Measurements from ENCODE around the gene STRA6.

Gene STRA6

GRCh38 chr15:74227968-74228722, 25.6 kb upstream of the STRA6 start:
- DNase-seq, result peak; percentile 87

- DNase-seq, result peak; percentile 58
Measured at GRCh38 chr15:74226761-74227540, 24.4 kb upstream of the STRA6 start.

DNA sequence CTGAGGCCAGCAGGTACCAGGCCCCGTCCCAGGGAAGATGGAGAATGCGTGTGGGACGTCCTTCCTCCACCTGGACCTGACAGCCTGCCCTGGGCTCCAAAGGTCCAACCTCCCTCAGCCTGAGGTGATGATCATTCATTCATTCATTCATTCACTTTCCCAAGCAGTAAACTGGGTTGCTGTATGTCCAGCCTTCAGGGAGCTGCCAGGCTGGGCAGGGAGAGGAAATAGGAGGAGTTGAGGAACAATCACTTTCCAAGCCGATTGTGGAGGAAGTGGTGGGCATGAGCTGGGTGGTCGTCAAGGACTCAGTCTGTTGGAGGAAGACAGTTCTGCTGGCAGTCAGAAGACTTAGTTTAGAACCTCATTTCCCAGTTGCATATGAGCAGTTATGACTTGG, 23.3 kb upstream of the STRA6 start:
- no peak for DNase-seq

DNA sequence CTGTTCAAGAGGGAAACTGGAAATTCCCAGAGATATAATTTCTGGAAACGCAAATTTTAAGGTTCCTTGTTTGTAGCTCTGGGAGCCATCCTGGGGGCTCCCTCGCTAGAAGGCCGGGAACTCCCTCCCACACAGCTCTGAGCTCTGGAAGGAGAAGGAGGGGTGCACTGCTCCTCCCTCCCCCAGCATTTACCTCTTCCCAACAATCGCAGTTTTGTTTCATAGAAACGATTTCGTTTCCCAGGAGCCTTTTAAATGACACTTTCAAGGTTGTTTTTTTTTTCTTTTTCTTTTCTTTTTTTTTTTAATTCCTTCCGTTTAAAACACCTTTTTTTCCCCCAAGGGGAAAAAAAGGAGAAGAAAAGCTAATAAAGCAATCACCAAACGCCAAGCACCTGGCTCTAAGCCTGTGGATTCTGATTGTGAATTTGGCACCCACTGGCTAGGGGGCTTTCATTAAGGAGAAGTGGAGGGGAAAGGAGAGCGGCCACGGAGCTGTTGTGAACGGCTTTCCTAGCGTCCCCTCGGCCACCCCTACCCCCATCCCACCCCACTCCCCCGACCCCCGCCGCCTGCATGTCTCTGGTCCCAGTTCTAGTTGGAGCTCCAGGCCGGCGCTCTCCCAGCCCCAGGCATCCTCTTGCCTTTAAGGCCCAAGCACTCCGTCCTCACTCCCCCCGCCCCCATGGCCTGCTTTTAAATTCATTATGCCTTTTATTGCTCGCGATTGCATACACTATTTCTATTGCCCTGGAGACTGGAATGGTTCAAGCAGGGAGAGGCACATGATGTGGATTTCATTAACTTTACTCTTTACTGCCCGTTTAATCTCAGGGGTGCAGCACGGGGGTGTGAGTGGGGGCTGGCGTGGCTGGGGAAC, 19.9 kb upstream of the STRA6 start:
- peak; percentile 44 for DNase-seq

GRCh38 chr15:74221399-74222239, 19.0 kb upstream of the STRA6 start:
- DNase-seq, result peak; percentile 55

GRCh38 chr15:74220475-74221248, 18.1 kb upstream of the STRA6 start:
- DNase-seq, result peak; percentile 54

DNA sequence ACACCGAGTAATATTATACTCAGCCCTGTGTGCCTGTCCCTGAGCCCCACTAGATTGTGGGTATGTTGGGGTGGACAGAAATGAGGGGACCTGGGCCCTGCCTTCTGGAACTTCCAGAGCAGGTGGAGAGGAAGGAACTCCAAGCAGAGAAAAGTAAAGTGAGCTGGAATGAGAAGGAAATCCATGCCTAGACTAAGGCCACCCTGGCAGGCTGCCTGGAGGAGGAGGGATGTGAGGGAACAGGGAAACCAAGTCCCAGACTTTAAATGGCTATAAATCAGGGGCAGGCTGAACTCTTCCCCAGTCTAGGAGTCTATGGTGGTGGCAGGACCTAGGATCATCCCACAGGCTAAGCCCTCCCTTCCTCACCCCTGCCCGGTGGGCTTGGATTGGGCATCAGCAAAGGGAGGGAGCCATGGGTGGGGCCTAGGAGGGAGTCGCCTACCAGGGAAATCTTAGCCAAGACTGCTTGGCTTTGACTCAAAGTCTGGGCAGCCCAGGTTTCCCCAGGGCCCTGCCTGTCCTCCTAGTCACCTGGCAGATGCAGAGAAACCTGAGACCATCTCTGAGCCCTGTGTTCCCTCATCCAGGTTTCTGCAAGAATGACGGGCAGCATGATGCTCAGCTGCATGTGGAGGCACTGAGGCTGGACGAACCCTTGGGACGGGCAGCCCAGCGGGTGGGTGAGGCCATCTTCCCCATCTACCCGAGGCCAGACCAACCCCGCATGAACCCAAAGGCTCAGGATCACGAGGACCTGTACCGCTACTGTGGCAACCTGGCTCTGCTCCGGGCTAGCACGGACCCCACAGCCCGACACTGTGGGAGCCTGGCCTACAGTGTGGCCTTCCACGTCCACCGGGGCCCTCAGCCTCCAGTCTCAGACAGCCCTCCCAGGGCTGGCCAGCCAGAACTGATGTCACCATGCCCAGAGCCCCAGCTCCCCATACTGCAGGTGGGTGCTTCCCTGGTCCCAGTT, 15.6 kb upstream of the STRA6 start:
- peak; percentile 55 for DNase-seq

GRCh38 chr15:74216949-74217348, 14.4 kb upstream of the STRA6 start:
- DNase-seq, result no peak

GRCh38 chr15:74215958-74216357, 13.4 kb upstream of the STRA6 start:
- DNase-seq, result no peak

DNA sequence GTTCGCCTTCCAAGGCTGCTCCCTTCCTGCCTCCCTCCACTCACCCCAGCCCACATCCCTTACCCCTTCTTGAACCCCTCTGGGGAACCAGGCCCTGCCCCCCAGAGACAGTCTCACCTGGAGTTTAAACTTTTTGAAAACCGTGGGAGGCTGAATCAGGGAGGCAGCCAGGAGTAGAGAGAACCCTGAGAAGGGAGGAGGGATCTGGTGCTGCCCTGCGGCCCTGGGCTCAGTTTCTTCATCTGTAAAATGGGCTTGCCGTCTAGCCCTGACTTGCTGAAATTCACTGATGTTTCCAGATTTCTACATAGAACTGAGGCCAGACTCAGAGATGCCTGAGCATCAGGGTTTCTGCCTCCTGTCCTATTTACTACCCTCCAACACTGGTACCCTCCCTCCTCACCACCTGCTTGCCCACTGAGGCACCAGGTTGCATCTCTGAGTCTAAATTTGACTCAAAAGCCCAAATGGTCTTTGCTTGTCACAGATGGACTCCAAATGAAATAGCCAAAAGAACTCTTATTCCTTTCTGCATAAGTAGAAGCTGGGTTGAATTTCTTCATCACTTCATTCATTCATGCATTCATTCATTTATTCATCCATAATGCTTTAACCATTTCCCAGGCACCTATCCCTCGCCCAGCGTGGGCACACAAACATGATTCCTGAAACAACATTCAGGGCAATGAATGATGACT, 11.9 kb upstream of the STRA6 start:
- DNase-seq, result no peak

GRCh38 chr15:74213858-74214284, 11.3 kb upstream of the STRA6 start:
- peak; percentile 76 for DNase-seq

GRCh38 chr15:74212494-74212893, 9.9 kb upstream of the STRA6 start:
- no peak for DNase-seq

DNA sequence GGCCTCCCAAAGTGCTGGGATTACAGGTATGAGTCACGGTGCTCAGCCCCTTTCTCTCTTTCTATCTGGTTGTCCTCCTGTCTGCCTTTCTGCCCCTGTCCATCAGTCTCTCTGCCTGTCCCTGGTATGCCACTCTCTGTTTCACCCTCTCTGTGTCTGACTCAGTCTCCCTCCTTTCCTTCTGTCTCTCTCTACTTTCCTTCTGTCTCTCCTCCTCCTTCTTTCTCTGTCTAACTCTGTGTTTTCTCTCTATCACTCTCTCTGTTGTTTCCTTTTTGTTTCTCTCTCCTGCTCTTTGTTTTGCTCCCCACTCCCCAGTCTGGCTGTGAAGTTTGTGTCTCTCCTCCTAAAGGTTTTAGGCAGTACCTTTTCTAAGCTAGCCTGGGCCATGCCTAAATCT, 9.1 kb upstream of the STRA6 start:
- DNase-seq, result no peak

- DNase-seq, result no peak
Measured at GRCh38 chr15:74210729-74211128, 8.1 kb upstream of the STRA6 start.

DNA sequence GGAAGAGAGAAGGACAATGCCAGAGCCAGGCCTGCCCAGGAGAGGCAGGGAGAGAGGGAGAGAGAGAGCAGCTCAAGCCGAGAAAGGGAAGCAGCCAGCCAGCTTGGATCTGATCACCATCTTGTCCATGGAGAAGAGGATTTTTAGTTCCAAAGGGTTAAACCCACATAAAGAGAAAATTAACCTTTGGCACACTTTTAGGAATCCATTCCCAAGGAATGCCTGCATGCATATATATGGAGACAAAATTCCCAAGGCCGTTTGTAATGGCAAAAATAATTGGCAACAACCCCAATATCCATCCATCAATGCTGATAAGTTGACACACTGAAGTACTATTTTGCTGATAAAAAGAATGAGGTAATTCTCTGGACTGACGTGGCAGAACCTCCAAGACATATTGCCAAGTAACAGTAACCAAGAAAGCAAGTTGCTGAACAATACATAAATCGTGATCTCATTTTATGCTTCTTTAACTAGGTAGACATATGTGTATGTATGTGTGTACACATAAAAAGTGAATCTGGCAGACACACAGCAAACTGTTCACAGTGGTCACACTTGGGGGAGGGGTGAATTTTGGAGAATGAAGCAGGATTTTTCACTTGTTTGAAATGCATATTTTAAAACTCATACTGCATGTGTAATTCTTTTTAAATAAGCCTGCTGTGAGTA, 7.5 kb upstream of the STRA6 start:
- DNase-seq, result no peak

DNA sequence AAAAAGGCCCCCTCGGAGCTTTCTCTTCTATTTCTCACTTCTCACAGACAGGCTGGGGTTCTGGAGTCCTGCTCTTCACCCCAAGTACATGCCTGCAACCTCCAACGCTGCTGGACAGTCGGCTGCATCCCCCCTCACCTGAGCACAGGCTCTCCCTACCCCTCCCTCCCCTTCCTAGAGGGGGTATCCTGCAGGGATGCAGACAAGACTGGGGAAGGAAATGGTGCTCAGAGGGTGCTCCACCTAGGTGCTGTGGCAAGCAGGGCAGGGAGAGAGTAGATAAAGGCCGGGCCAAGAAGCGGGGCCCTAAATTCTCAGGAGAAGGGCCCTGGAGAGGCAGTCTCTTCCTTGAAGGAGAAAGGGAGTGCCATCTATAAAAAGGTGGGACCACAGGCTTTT, 7.0 kb upstream of the STRA6 start:
- peak; percentile 55 for DNase-seq

- peak; percentile 88 for DNase-seq
Measured at GRCh38 chr15:74208901-74209559, 6.4 kb upstream of the STRA6 start.

- DNase-seq, result no peak
Measured at GRCh38 chr15:74208496-74208895, 5.9 kb upstream of the STRA6 start.

Measured in NCI-H69 (cell line).